CD4-positive, alpha-beta memory T cell (primary cell): ENCODE measurements around the gene DOK1. TPM values are rescaled to one million over a fixed set of nuclear protein-coding genes. Genes with fewer than 3 reads are reported as not detected.

Experiments used
- CTCF ChIA-PET: fragments of 350-600 bp; sonication (Branson Sonifier 250); formaldehyde crosslinking; loops from one replicate; lab custom pipeline; 2021; ENCODE audit warnings: inconsistent platforms; ENCODE audit not compliant: partially characterized antibody; lab: Charles Lee
- POLR2A ChIA-PET: fragments of 350-600 bp; sonication (Branson Sonifier 250); formaldehyde crosslinking; loops from one replicate; lab custom pipeline; 2021; ENCODE audit not compliant: partially characterized antibody; lab: Charles Lee
- DNase-seq, 5 donors: peaks; one replicate each; pipeline versions ENCODE4 v3.0.0 to v3.0.0-alpha.2; 2020 to 2022; ENCODE audit warnings: mixed read lengths in 1 of 5
- H3K27ac ChIP-seq: one replicate; pipeline ENCODE4 v1.7.0; 2013; ENCODE audit warnings: low read depth, low read length
- H3K27me3 ChIP-seq: 2 replicates; pipeline ENCODE4 v1.7.0; 2013; ENCODE audit warnings: mild to moderate bottlenecking, low read length, moderate library complexity; ENCODE audit not compliant: insufficient read depth
- H3K36me3 ChIP-seq: 2 replicates; pipeline ENCODE4 v1.7.0; 2013; ENCODE audit warnings: mild to moderate bottlenecking, low read length, moderate library complexity; ENCODE audit not compliant: insufficient read depth
- H3K4me1 ChIP-seq: 2 replicates; pipeline ENCODE4 v1.7.0; 2013; ENCODE audit warnings: mild to moderate bottlenecking, low read length, moderate library complexity; ENCODE audit not compliant: insufficient read depth
- H3K4me3 ChIP-seq, 2 donors: one replicate each; pipeline ENCODE4 v1.7.0; 2013; ENCODE audit warnings: low read length in 2 of 2, mild to moderate bottlenecking in 1 of 2
- H3K9me3 ChIP-seq, 2 donors: one replicate each; pipeline ENCODE4 v1.7.0; 2013; ENCODE audit warnings: low read length in 2 of 2, control low read depth in 1 of 2; ENCODE audit not compliant: control insufficient read depth in 1 of 2
- H3K27ac Mint-ChIP-seq, 7 donors: one replicate each; pipeline ENCODE4 v1.8.0; 2020 to 2021; ENCODE audit warnings: mixed read lengths in 7 of 7, mild to moderate bottlenecking in 6 of 7, inconsistent platforms in 3 of 7, moderate library complexity in 3 of 7
- H3K27me3 Mint-ChIP-seq, 2 donors: one replicate each; pipeline ENCODE4 v1.8.0; 2020 to 2021; ENCODE audit warnings: mixed read lengths in 2 of 2
- H3K36me3 Mint-ChIP-seq, 2 donors: one replicate each; pipeline ENCODE4 v1.8.0; 2020 to 2021; ENCODE audit warnings: mixed read lengths in 2 of 2, inconsistent platforms in 1 of 2, mild to moderate bottlenecking in 1 of 2
- H3K4me1 Mint-ChIP-seq, 4 donors: one replicate each; pipeline ENCODE4 v1.8.0; 2020 to 2021; ENCODE audit warnings: mixed read lengths in 4 of 4, mild to moderate bottlenecking in 1 of 4
- H3K4me3 Mint-ChIP-seq, 8 donors: one replicate each; pipeline ENCODE4 v1.8.0; 2020 to 2021; ENCODE audit warnings: mixed read lengths in 8 of 8, mild to moderate bottlenecking in 7 of 8, moderate library complexity in 6 of 8, inconsistent platforms in 3 of 8
- H3K9me3 Mint-ChIP-seq, 8 donors: one replicate each; pipeline ENCODE4 v1.8.0; 2020 to 2021; ENCODE audit warnings: mixed read lengths in 8 of 8, mild to moderate bottlenecking in 5 of 8, inconsistent platforms in 3 of 8, moderate library complexity in 1 of 8
- intact Hi-C: fragments of 100-400 bp; cut with micrococcal nuclease; formaldehyde crosslinking; loops from one replicate; pipeline ENCODE4 v1.15.1; 2023
- polyA plus RNA-seq, 2 donors: library from polyadenylated mRNA; unstranded; fragments of 300-500 nt; fragmentation: Illumina TruSeq; gene quantifications; one replicate each; pipeline ENCODE4 v1.2.3, GENCODE V29; 2021
- total RNA-seq, 2 experiments: library from RNA; stranded (reverse); gene quantifications; one replicate each; pipeline ENCODE4 v1.2.3, GENCODE V29; 2021

The DOK1 gene
- total and polyA plus RNA-seq, 4 experiments from 2014 or later = 14.2 to 35.7 (median 30.8) TPM

GRCh38 chr2:74554820-74555531, 456 bp downstream of the DOK1 start:
- peak overlapping the region; percentile 94 to 98 (median 96) for H3K4me3 Mint-ChIP-seq
- peak overlapping the region; percentile 73 to 98 (median 93) for H3K27ac Mint-ChIP-seq
- peaks cover 7% of the 10 kb centered on the region for H3K27me3 ChIP-seq
- H3K4me1 ChIP-seq = peaks cover 16% of the 10 kb centered on the region
- H3K36me3 ChIP-seq = no peaks in the 10 kb centered on the region
- peaks cover 7 to 30% (median 19%) of the 10 kb centered on the region in 4 donors for H3K4me1 Mint-ChIP-seq
- peak overlapping the region; percentile 84 to 99 for H3K4me3 ChIP-seq
- H3K27me3 Mint-ChIP-seq = peaks cover 6 to 20% of the 10 kb centered on the region in 2 donors
- H3K36me3 Mint-ChIP-seq = peaks cover 0 to 20% of the 10 kb centered on the region in 2 donors
- intact Hi-C loops = loop anchor here (1.0 to 10.0 kb wide), 4 partner anchors 26 to 160 kb away; partner anchors contain the start of genes AUP1, CCDC142, HTRA2 and PCGF1
- peaks cover 0 to 2% (median 0%) of the 10 kb centered on the region in 8 donors for H3K9me3 Mint-ChIP-seq
- peak in 4 of 5 donors; percentile 32 to 48 (median 46) for DNase-seq
- no peaks in the 10 kb centered on the region for H3K9me3 ChIP-seq
- H3K27ac ChIP-seq = peak overlapping the region; percentile 64
- ChIA-PET CTCF (interaction anchor here (0.8 to 0.9 kb wide), 2 partner anchors 12 to 32 kb away, joined by 4 read pairs; no protein-coding TSS in a partner anchor), POLR2A (interaction anchor here (0.6 to 2.2 kb wide), 6 partner anchors 12 to 163 kb away, joined by 3 to 5 read pairs (median 4); partner anchors contain the start of genes AUP1, CCDC142, HTRA2 and TTC31)

GRCh38 chr2:74555610-74556103, 1.1 kb downstream of the DOK1 start:
- no peaks in the 10 kb centered on the region for H3K9me3 ChIP-seq
- peaks cover 0 to 18% of the 10 kb centered on the region in 2 donors for H3K27me3 Mint-ChIP-seq
- H3K4me3 ChIP-seq = peak overlapping the region; percentile 84 to 99
- CTCF ChIA-PET = interaction anchor here (0.8 to 0.9 kb wide), 2 partner anchors 12 to 32 kb away, joined by 4 read pairs; no protein-coding TSS in a partner anchor
- peaks cover 16% of the 10 kb centered on the region for H3K4me1 ChIP-seq
- peaks cover 0 to 2% (median 0%) of the 10 kb centered on the region in 8 donors for H3K9me3 Mint-ChIP-seq
- POLR2A ChIA-PET = interaction anchor here (0.6 to 2.2 kb wide), 5 partner anchors 12 to 73 kb away, joined by 3 to 5 read pairs (median 3); partner anchors contain the start of genes AUP1, CCDC142, HTRA2 and TTC31
- peaks cover 7 to 32% (median 19%) of the 10 kb centered on the region in 4 donors for H3K4me1 Mint-ChIP-seq
- no peaks in the 10 kb centered on the region for H3K36me3 ChIP-seq
- H3K4me3 Mint-ChIP-seq = peak overlapping the region; percentile 94 to 98 (median 96)
- peak overlapping the region; percentile 2 to 98 (median 91) for H3K27ac Mint-ChIP-seq
- peaks cover 0 to 20% of the 10 kb centered on the region in 2 donors for H3K36me3 Mint-ChIP-seq
- no peaks in the 10 kb centered on the region for H3K27me3 ChIP-seq
- no peak for DNase-seq
- intact Hi-C loops = loop anchor here (1.0 to 10.0 kb wide), 3 partner anchors 48 to 161 kb away; partner anchors contain the start of genes CCDC142, PCGF1 and TTC31
- peak overlapping the region; percentile 64 for H3K27ac ChIP-seq

- no peak overlapping the region for H3K27ac ChIP-seq
- H3K9me3 Mint-ChIP-seq = peaks cover 0 to 2% (median 0%) of the 10 kb centered on the region in 8 donors
- no peaks in the 10 kb centered on the region for H3K36me3 ChIP-seq
- peak overlapping the region; percentile 31 to 98 (median 94) for H3K4me3 Mint-ChIP-seq
- intact Hi-C loops = loop anchor here (10.0 kb wide), 1 partner anchor 161 kb away; no protein-coding TSS in a partner anchor
- H3K27me3 Mint-ChIP-seq = peaks cover under 1 to 16% of the 10 kb centered on the region in 2 donors
- H3K4me1 Mint-ChIP-seq = peaks cover 7 to 31% (median 19%) of the 10 kb centered on the region in 4 donors
- peaks cover 16% of the 10 kb centered on the region for H3K4me1 ChIP-seq
- peaks cover 0 to 20% of the 10 kb centered on the region in 2 donors for H3K36me3 Mint-ChIP-seq
- no peak for DNase-seq
- H3K9me3 ChIP-seq = no peaks in the 10 kb centered on the region
- peak overlapping the region in 5 of 7 donors; percentile 47 to 85 (median 73) for H3K27ac Mint-ChIP-seq
- no peak overlapping the region for H3K4me3 ChIP-seq
- no peaks in the 10 kb centered on the region for H3K27me3 ChIP-seq
- CTCF ChIA-PET = no interaction called here
- POLR2A ChIA-PET = interaction anchor here (1.2 to 2.2 kb wide), 2 partner anchors 11 to 22 kb away, joined by 3 to 5 read pairs; no protein-coding TSS in a partner anchor
Measured at GRCh38 chr2:74556159-74556558, 1.6 kb downstream of the DOK1 start.

- peaks cover 7 to 31% (median 19%) of the 10 kb centered on the region in 4 donors for H3K4me1 Mint-ChIP-seq
- CTCF ChIA-PET = no interaction called here
- no peak overlapping the region for H3K4me3 ChIP-seq
- peaks cover 16% of the 10 kb centered on the region for H3K4me1 ChIP-seq
- H3K27ac Mint-ChIP-seq = peak overlapping the region in 4 of 7 donors; percentile 32 to 80 (median 60)
- intact Hi-C loops = loop anchor here (10.0 kb wide), 1 partner anchor 162 kb away; no protein-coding TSS in a partner anchor
- H3K36me3 Mint-ChIP-seq = peaks cover 0 to 20% of the 10 kb centered on the region in 2 donors
- no peaks in the 10 kb centered on the region for H3K9me3 ChIP-seq
- H3K4me3 Mint-ChIP-seq = peak overlapping the region in 2 of 8 donors; percentile 61 to 98
- no peaks in the 10 kb centered on the region for H3K27me3 ChIP-seq
- no peak for DNase-seq
- POLR2A ChIA-PET = interaction anchor here (0.9 to 2.2 kb wide), 2 partner anchors 10 to 84 kb away, joined by 3 to 5 read pairs; partner anchors contain the start of gene MRPL53
- peaks cover 5 to 10% of the 10 kb centered on the region in 2 donors for H3K27me3 Mint-ChIP-seq
- no peak overlapping the region for H3K27ac ChIP-seq
- H3K36me3 ChIP-seq = no peaks in the 10 kb centered on the region
- H3K9me3 Mint-ChIP-seq = peaks cover 0 to 2% (median 0%) of the 10 kb centered on the region in 8 donors
Measured at GRCh38 chr2:74556831-74557370, 2.4 kb downstream of the DOK1 start.

GRCh38 chr2:74558284-74559230, 4.0 kb downstream of the DOK1 start:
- DNase-seq = no peak
- Mint-ChIP-seq H3K4me1 (peaks cover 5 to 24% (median 15%) of the 10 kb centered on the region in 4 donors), H3K9me3 (peaks cover 0 to 2% (median 0%) of the 10 kb centered on the region in 8 donors), H3K36me3 (peaks cover 0 to 20% of the 10 kb centered on the region in 2 donors), H3K4me3 (no peak overlapping the region), H3K27me3 (peaks cover 7 to 11% of the 10 kb centered on the region in 2 donors), H3K27ac (peak overlapping the region in 3 of 7 donors; percentile 23 to 45 (median 43))
- POLR2A ChIA-PET = interaction anchor here (0.6 to 1.5 kb wide), 4 partner anchors 13 to 100 kb away, joined by 3 to 4 read pairs (median 4); partner anchors contain the start of genes CCDC142, TTC31 and WBP1
- no peaks in the 10 kb centered on the region for H3K27me3 ChIP-seq
- no peaks in the 10 kb centered on the region for H3K9me3 ChIP-seq
- H3K36me3 ChIP-seq = no peaks in the 10 kb centered on the region
- no peak overlapping the region for H3K27ac ChIP-seq
- intact Hi-C loops = loop anchor here (10.0 kb wide), 1 partner anchor 164 kb away; no protein-coding TSS in a partner anchor
- peaks cover 14% of the 10 kb centered on the region for H3K4me1 ChIP-seq
- H3K4me3 ChIP-seq = no peak overlapping the region
- CTCF ChIA-PET = interaction anchor here (0.6 to 1.3 kb wide), 2 partner anchors 58 to 644 kb away, joined by 3 read pairs; no protein-coding TSS in a partner anchor

DNA sequence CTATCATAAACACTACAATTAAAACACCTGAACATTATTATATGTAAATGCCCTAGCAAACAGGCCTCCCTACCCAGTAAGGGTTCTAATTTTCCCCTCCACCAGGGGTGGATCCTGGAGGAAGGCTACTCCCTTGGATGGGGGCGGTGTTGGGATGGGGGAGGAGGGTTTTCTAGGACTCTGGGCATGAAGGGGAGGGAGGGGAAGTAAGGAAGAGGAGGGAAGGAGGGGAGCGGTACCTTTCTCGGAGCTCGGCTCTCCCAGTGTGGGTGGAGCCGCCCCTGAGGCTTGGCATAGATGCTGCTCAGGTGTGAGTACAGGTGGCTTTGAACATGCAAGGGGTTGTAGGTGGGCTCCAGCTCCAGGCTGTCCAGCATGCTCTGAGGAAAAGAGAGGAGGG, 5.4 kb downstream of the DOK1 start:
- DNase-seq = no peak
- Mint-ChIP-seq H3K4me1 (peaks cover 5 to 21% (median 13%) of the 10 kb centered on the region in 4 donors), H3K27ac (peak overlapping the region in 2 of 7 donors; percentile 45 to 77), H3K4me3 (no peak overlapping the region), H3K36me3 (peaks cover 0 to 15% of the 10 kb centered on the region in 2 donors), H3K27me3 (peaks cover 7 to 20% of the 10 kb centered on the region in 2 donors), H3K9me3 (no peaks in the 10 kb centered on the region)
- POLR2A ChIA-PET = interaction anchor here (0.6 to 1.0 kb wide), 3 partner anchors 12 to 62 kb away, joined by 3 read pairs; no protein-coding TSS in a partner anchor
- peaks cover 10% of the 10 kb centered on the region for H3K4me1 ChIP-seq
- H3K27me3 ChIP-seq = no peaks in the 10 kb centered on the region
- H3K9me3 ChIP-seq = no peaks in the 10 kb centered on the region
- H3K27ac ChIP-seq = no peak overlapping the region
- H3K36me3 ChIP-seq = no peaks in the 10 kb centered on the region
- intact Hi-C loops = loop anchor here (10.0 kb wide), 1 partner anchor 165 kb away; no protein-coding TSS in a partner anchor
- CTCF ChIA-PET = no interaction called here
- no peak overlapping the region for H3K4me3 ChIP-seq
